ENCODE results near the gene CD58.
"Not testable (repeated sequence)": the region's sequence is repeated elsewhere in the genome, so short reads cannot be mapped to it uniquely, and the experiment has no call there.

The CD58 gene

DNA sequence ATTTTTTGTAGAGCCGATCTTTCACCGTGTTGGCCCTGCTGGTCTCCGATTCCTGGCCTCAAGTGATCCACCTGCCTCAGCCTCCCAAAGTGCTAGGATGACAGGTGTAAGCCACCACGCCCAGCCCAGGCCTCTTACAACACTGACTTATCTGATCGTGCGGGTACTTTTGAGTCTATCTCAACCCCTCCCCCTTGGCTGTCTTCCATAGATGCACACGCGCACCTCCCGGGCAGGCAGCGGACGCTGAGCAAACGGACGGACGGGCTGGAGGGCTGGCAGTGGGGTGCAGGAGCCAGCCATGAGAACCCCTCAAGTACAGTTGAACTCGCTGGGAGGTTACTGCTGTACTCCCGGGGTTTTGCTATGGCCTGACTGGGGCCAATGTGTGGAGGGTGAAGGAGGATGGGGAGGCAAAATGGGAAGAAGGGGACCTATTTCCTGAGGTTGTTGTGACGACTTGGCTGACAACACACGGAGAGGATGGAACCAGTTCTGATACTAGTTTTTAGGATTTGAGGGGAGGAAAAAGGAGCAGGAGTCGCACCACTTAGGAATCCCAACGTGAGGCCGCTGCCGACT is 959 bp downstream of the CD58 start:
- no peak for DNase-seq (ENCODE audit: low spot score)

DNA sequence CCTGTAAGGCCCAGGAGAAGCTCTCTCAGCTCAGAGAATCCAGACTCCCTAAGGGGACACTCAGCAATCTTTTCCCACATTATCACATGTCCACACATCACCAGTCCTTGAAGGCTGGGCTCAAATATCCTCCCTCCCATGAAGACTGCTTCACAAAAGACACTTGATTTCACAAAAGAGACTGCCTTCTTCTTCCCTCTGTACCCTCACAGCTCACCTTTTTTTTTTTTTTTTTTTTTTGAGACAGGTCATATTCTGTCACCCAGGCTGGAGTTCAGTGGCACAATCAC is 1.5 kb downstream of the CD58 start:
- no peak for DNase-seq (ENCODE audit: low spot score)

- DNase-seq (ENCODE audit: low spot score) = no peak
These were observed 2.0 kb downstream of the CD58 start for GRCh38 chr1:116568662-116569380.

DNA sequence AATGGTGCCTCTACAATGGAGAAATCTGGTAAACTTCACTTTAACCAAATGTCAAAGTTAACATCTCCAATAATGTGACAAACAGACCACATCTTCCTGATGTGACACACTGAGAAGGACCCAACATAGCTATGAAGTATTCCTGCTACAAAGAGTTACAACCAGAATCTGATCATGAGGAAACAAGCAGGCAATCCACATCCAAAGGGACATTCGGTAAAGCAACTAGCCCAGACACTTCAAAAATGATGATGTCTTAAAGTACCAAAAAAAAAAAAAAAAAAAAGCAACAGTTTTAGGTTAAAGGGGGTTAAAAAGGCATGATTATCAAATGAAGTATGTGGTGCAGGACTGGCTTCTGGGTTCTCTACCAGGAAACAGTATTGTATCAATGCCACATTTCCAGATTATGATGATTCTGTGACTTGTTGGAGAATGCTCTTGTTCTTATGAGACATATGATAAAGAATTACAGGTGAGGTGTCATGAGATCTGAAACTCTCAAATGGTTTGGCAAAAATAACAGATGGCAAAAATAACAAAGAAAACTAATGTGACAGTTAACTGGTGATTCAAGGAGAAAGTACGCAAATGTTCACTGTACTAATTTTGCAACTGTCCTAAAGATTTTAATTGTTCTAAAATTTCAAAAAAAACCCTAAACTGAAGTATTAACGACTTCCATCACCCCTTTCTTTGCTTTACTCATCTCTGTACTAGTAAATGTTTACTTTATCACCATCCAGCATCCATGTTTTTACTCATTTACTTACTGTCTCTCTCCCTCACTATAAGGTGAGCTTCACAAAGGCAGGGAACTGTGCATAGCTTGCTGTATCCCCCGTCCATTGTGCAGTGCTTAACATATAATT is 2.8 kb downstream of the CD58 start:
- DNase-seq (ENCODE audit: low spot score) = no peak

GRCh38 chr1:116565222-116565621 is 5.6 kb downstream of the CD58 start:
- no peak for DNase-seq (ENCODE audit: low spot score)

GRCh38 chr1:116564426-116564825 is 6.4 kb downstream of the CD58 start:
- no peak for DNase-seq (ENCODE audit: low spot score)

DNA sequence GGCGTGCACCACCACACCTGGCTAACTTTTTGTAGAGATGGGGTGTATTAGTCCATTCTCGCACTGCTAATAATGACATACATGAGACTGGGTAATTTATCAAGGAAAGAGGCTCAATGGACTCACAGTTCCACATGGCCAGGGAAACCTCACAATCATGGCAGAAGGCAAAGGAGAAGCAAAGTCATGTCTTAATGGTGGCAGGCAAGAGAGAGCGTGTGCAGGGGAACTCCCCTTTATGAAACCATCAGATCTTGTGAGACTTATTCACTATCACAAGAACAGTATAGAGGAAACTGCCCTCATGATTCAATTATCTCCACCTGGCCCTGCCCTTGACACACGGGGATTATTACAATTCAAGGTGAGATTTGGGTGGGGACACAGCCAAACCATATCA is 8.4 kb downstream of the CD58 start:
- DNase-seq (ENCODE audit: low spot score) = not testable (repeated sequence)

- no peak for DNase-seq (ENCODE audit: low spot score)
These were observed 9.3 kb downstream of the CD58 start for GRCh38 chr1:116561563-116561962.

GRCh38 chr1:116560704-116561490 is 9.9 kb downstream of the CD58 start:
- DNase-seq (ENCODE audit: low spot score) = no peak

DNA sequence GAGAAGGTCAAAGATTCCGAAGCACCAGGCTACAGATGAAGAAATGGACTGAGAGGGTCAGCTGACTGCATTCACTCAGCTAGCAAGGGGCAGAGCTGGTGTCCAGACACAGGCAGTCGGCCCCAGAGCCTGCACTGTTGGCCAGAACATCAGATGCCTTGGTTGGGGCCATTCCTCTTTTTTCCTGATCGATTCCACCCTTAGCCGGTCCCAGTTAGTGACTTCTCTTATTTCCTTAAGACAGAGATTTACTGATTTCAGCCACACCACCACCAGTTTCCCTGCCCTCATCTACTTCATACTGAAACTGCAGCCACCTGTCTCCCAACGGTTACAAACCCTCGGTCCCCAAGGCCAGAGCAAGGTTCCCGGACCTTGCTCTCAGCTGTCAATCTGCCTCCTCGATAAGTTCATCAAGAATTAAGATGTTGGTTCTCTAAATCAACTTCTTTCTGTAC is 11.5 kb downstream of the CD58 start:
- DNase-seq (ENCODE audit: low spot score) = no peak

DNA sequence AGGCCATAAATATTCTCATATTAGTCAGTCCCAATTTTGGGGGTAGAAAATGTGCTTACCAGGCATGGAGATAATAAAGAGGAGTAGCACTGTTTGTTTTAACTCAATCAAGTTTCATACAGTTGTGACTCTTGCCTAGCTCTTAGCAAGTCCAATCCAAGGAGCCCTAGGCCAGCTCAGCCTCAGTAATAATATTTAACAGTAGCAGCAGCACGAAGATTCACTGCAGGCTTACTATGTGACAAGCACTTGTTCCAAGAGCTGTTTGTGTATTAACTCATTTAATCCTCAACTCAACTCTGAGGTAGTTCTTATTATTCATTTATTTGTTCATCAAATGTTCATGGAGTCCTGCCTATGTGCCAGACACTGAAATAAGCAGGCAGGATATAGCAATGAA is 12.3 kb downstream of the CD58 start:
- no peak for DNase-seq (ENCODE audit: low spot score)

- DNase-seq (ENCODE audit: low spot score) = no peak
These were observed 12.7 kb downstream of the CD58 start for GRCh38 chr1:116558140-116558549.

GRCh38 chr1:116557323-116557878 is 13.4 kb downstream of the CD58 start:
- DNase-seq (ENCODE audit: low spot score) = no peak

DNA sequence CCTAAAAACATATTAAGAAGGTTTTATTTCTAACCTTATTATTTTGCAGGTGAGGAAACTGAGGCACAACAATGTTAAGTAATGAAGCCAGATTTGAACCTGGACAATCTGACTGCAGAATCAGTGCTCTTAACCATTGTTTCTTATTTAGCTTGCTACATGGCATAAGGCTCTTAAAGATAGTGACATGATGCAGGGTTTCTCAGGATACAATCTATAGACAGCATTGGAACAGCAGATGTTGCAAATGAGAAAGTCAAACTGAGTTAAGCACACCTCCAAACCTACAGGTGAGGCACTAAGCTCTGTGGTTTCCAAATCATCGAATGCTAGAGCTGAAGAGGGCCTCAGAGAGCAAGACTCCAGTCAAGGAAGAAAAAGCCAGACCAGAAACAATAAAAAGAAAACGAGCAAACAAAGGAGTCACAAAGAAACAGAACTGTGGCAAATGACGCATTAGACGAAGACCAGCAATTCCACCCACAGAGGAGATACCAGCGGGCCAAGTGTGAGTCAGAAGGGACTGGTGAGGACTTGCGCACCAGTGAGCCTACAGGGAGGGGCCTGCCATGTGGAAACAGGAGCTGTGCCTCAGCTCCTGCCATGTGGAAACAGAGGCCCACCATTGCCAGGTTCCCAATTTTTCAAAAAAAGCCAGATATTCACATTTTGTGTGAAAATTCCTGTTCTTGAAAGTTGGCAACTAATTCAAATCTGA is 14.4 kb downstream of the CD58 start:
- DNase-seq (ENCODE audit: low spot score) = no peak

GRCh38 chr1:116554924-116555323 is 15.9 kb downstream of the CD58 start:
- no peak for DNase-seq (ENCODE audit: low spot score)

GRCh38 chr1:116553386-116554115 is 17.3 kb downstream of the CD58 start:
- no peak for DNase-seq (ENCODE audit: low spot score)

DNA sequence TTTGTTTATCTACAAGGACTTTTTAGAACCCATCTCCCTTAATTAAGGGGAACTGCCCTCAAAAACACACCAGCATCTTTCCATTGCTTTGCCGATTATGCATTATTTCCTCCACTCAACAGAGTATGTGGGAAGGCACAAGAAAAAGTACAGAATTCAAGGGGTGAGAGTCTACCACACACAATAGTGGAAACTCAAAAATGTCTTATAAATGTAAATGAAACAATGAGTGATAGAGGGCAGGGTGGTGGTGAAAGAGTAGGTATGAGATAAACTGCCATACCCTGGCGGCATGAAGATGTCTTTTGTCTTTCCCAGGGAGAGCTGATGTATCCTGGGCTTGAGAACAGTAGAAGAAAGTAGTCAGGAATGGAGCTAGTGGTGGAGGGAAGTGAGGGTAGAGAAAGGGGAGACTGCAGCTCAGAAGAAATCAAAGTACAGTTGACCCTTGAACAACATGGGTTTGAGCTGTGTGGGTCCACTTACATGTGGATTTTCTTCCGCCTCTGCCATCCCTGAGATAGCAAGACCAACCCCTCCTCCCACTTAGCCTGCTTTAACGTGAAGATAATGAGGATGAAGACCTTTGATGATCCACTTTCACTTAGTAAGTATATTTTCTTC is 24.4 kb downstream of the CD58 start:
- no peak for DNase-seq (ENCODE audit: low spot score)

DNA sequence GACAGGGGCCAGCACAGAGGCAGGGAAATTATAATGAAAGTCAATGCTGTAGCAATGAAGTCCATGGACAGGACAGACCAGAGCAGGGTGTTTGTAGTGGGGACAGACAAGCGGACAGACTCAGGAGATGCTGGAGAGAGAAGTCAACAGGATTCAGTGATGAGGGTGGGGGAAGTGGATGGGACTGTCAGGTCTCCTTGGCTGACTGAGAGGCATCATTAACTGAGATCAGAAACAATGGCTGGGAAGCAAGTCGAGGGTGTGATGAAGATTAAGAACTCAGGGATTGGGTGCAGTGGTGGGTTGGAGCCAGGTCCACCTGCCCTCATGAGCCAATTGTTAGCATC is 25.5 kb downstream of the CD58 start:
- DNase-seq (ENCODE audit: low spot score) = no peak

DNA sequence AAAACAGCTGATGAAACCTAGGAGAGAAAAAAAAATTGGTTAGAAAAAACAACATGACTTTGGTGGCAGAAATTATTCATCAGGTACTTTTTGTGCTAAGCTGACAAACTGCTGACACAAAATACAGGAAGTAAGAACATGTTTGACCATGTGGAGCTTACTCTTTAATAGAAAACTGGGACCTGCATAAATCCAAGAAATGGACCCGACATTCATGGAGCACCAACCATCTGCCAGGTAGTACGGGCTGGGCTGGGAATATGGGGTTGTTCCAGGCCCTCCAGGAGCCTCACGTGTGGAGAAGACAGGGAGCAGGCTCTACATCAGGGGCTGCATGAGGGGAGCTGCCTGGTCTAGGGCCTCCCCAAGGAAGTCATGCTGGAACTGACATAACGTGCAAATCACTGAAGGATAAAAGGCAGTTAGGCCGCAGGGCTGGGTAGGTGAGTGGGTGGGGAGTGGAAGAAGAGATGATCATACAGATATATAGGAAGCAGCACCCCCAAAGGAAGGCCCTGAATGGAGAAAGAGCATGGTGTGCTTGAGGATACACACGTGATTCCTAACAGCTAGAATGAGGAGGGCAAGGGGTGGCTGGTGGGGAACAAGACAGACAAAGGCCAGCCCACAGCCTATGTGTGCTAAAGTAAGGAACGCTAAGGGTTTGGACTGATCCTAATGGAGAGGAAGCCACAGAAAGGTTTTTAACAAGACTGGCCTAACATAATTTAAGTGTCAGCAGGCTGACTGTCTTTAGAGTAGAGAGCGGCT is 26.1 kb downstream of the CD58 start:
- DNase-seq (ENCODE audit: low spot score) = no peak

- DNase-seq (ENCODE audit: low spot score) = no peak
These were observed 30.7 kb downstream of the CD58 start for GRCh38 chr1:116540088-116540487.
